ENCODE measurements around the gene EMC7. TPM values are rescaled to one million over a fixed set of nuclear protein-coding genes. Genes with fewer than 3 reads are reported as not detected.

The EMC7 gene
- total RNA-seq, 1 experiment from 2014 or later = 50.3 TPM

- H4K20me1 ChIP-seq (ENCODE audit: low read length) = no peaks in the 10 kb centered on the region
- H3K4me1 ChIP-seq (ENCODE audit: insufficient read depth, low read length) = peaks cover 21% of the 10 kb centered on the region
- no TSS peak for BruUV-seq (replicated peaks)
- intact Hi-C loops (cut with micrococcal nuclease) = no loop called here
- no peak overlapping the region for H3K9ac ChIP-seq (ENCODE audit: low read length)
- no peak overlapping the region for H3K4me3 ChIP-seq (ENCODE audit: low read length)
- H3K9me3 ChIP-seq (ENCODE audit: low read length) = no peaks in the 10 kb centered on the region
- ATAC-seq (no peak), DNase-seq (no peak)
- ChIA-PET POLR2A (ENCODE audit: unreplicated experiment) (no interaction called here), CTCF (no interaction called here)
- TF ChIP-seq EZH2 (IDR thresholded peaks at IDR 0.05; ENCODE audit: low read length, unreplicated experiment) = no peak
- TF ChIP-seq EZH2phosphoT487 (IDR thresholded peaks at IDR 0.05; ENCODE audit: borderline replicate concordance, low read length) = no peak
- no peak for TF ChIP-seq CTCF (conservative IDR thresholded peaks at IDR 0.05; ENCODE audit: low read depth, low read length)
- no peaks in the 10 kb centered on the region for H3K79me2 ChIP-seq (ENCODE audit: low read length)
- H3F3A ChIP-seq (ENCODE audit: low read length, unreplicated experiment) = no peaks in the 10 kb centered on the region
- no peak overlapping the region for H3K4me2 ChIP-seq (ENCODE audit: low read length)
- H3K36me3 ChIP-seq (ENCODE audit: low read depth, low read length) = no peaks in the 10 kb centered on the region
- H2AFZ ChIP-seq (ENCODE audit: low read length) = no peak overlapping the region
- H3K27ac ChIP-seq (ENCODE audit: low read length) = no peak overlapping the region
- no peaks in the 10 kb centered on the region for H3K9me2 ChIP-seq (replicated peaks; ENCODE audit: low read length)
- no peaks in the 10 kb centered on the region for H3K27me3 ChIP-seq (ENCODE audit: low read length)
These were observed 24.9 kb upstream of the EMC7 start for GRCh38 chr15:34126522-34126921.

GRCh38 chr15:34125945-34126344 is 24.3 kb upstream of the EMC7 start:
- no peaks in the 10 kb centered on the region for H3K9me2 ChIP-seq (replicated peaks; ENCODE audit: low read length)
- H2AFZ ChIP-seq (ENCODE audit: low read length) = no peak overlapping the region
- H3F3A ChIP-seq (ENCODE audit: low read length, unreplicated experiment) = no peaks in the 10 kb centered on the region
- peaks cover 21% of the 10 kb centered on the region for H3K4me1 ChIP-seq (ENCODE audit: insufficient read depth, low read length)
- H4K20me1 ChIP-seq (ENCODE audit: low read length) = no peaks in the 10 kb centered on the region
- no peak overlapping the region for H3K4me2 ChIP-seq (ENCODE audit: low read length)
- TF ChIP-seq EZH2phosphoT487 (IDR thresholded peaks at IDR 0.05; ENCODE audit: borderline replicate concordance, low read length) = no peak
- TF ChIP-seq CTCF (conservative IDR thresholded peaks at IDR 0.05; ENCODE audit: low read depth, low read length) = no peak
- TF ChIP-seq EZH2 (IDR thresholded peaks at IDR 0.05; ENCODE audit: low read length, unreplicated experiment) = no peak
- no peaks in the 10 kb centered on the region for H3K79me2 ChIP-seq (ENCODE audit: low read length)
- H3K4me3 ChIP-seq (ENCODE audit: low read length) = no peak overlapping the region
- intact Hi-C loops (cut with micrococcal nuclease) = no loop called here
- H3K27me3 ChIP-seq (ENCODE audit: low read length) = no peaks in the 10 kb centered on the region
- ChIA-PET CTCF (no interaction called here), POLR2A (ENCODE audit: unreplicated experiment) (no interaction called here)
- no peaks in the 10 kb centered on the region for H3K9me3 ChIP-seq (ENCODE audit: low read length)
- H3K36me3 ChIP-seq (ENCODE audit: low read depth, low read length) = no peaks in the 10 kb centered on the region
- no peak overlapping the region for H3K9ac ChIP-seq (ENCODE audit: low read length)
- H3K27ac ChIP-seq (ENCODE audit: low read length) = no peak overlapping the region
- DNase-seq = no peak
- BruUV-seq (replicated peaks) = no TSS peak
- no peak for ATAC-seq

GRCh38 chr15:34124651-34125050 is 23.0 kb upstream of the EMC7 start:
- H3K36me3 ChIP-seq (ENCODE audit: low read depth, low read length) = no peaks in the 10 kb centered on the region
- H3K4me1 ChIP-seq (ENCODE audit: insufficient read depth, low read length) = peaks cover 21% of the 10 kb centered on the region
- H3K9me2 ChIP-seq (replicated peaks; ENCODE audit: low read length) = no peaks in the 10 kb centered on the region
- no peaks in the 10 kb centered on the region for H3K9me3 ChIP-seq (ENCODE audit: low read length)
- TF ChIP-seq EZH2phosphoT487 (IDR thresholded peaks at IDR 0.05; ENCODE audit: borderline replicate concordance, low read length) = no peak
- TF ChIP-seq EZH2 (IDR thresholded peaks at IDR 0.05; ENCODE audit: low read length, unreplicated experiment) = no peak
- TF ChIP-seq CTCF (conservative IDR thresholded peaks at IDR 0.05; ENCODE audit: low read depth, low read length) = no peak
- H4K20me1 ChIP-seq (ENCODE audit: low read length) = no peaks in the 10 kb centered on the region
- no peaks in the 10 kb centered on the region for H3K79me2 ChIP-seq (ENCODE audit: low read length)
- no peak overlapping the region for H3K27ac ChIP-seq (ENCODE audit: low read length)
- H3K9ac ChIP-seq (ENCODE audit: low read length) = no peak overlapping the region
- no peak overlapping the region for H2AFZ ChIP-seq (ENCODE audit: low read length)
- CTCF ChIA-PET = no interaction called here
- no peak overlapping the region for H3K4me3 ChIP-seq (ENCODE audit: low read length)
- no peaks in the 10 kb centered on the region for H3F3A ChIP-seq (ENCODE audit: low read length, unreplicated experiment)
- DNase-seq = no peak
- BruUV-seq (replicated peaks) = no TSS peak
- intact Hi-C loops (cut with micrococcal nuclease) = loop anchor here (5.0 kb wide), 1 partner anchor 53 kb away; no protein-coding TSS in a partner anchor
- no peak for ATAC-seq
- H3K4me2 ChIP-seq (ENCODE audit: low read length) = no peak overlapping the region
- POLR2A ChIA-PET (ENCODE audit: unreplicated experiment) = no interaction called here
- no peaks in the 10 kb centered on the region for H3K27me3 ChIP-seq (ENCODE audit: low read length)

All from PC-3 (cell line).